Measurements from ENCODE around the gene BEND7. TPM values are rescaled to one million over a fixed set of nuclear protein-coding genes. Genes with fewer than 3 reads are reported as not detected.
A peak's percentile ranks its signal among the peaks of the same experiment; 100 is the strongest.

Gene BEND7
- total and polyA plus RNA-seq, 9 of the 15 experiments (the other 6 are each of a cell fraction or from before 2014, with no cell fraction given) = 1.3 to 11.4 (median 5.2) TPM

- TF ChIP-seq CUX1 (CRISPR knock-in tag; IDR thresholded peaks at IDR 0.05) = no peak
- TF ChIP-seq POLR2G (IDR thresholded peaks at IDR 0.05; ENCODE audit: low read depth, low read length) = peak; percentile 70
- no peak for TF ChIP-seq BRD4 (IDR thresholded peaks at IDR 0.05)
- no peak for TF ChIP-seq SETDB1 (IDR thresholded peaks at IDR 0.05; ENCODE audit: low read length)
- no peak for TF ChIP-seq MAFF (IDR thresholded peaks at IDR 0.05; ENCODE audit: low read length)
- no peak for TF ChIP-seq CHD2 (IDR thresholded peaks at IDR 0.05; ENCODE audit: low read depth, low read length)
- no peak for TF ChIP-seq TEAD1 (CRISPR knock-in tag; IDR thresholded peaks at IDR 0.05)
- TF ChIP-seq CBX8 (IDR thresholded peaks at IDR 0.05; ENCODE audit: borderline replicate concordance, extremely low read depth, low read depth, low read length, poor library complexity, severe bottlenecking) = no peak
- peak; percentile 93; the same call in 1 of the 2 replicates for TF ChIP-seq ZBTB7A (IDR thresholded peaks at IDR 0.05; ENCODE audit: borderline replicate concordance, control insufficient read depth, low read depth, low read length)
- TF ChIP-seq KDM5B (IDR thresholded peaks at IDR 0.05; ENCODE audit: insufficient replicate concordance, low read depth, low read length) = no peak
- no peak for TF ChIP-seq ZNF197 (CRISPR knock-in tag; IDR thresholded peaks at IDR 0.05; ENCODE audit: low read depth)
- no peak for TF ChIP-seq RERE (CRISPR knock-in tag; IDR thresholded peaks at IDR 0.05; ENCODE audit: borderline replicate concordance)
- no peak for TF ChIP-seq ZKSCAN1 (IDR thresholded peaks at IDR 0.05; ENCODE audit: low read depth, low read length)
- no peak for TF ChIP-seq ARID3B (CRISPR knock-in tag; IDR thresholded peaks at IDR 0.05; ENCODE audit: borderline replicate concordance)
These were observed at the start of gene BEND7 (continued) for GRCh38 chr10:13528875-13529713.

All from K562 (cell line).